Left lung (tissue), 10 donors: Measurements from ENCODE around the gene FPR1. TPM values are rescaled to one million over a fixed set of nuclear protein-coding genes. Genes with fewer than 3 reads are reported as not detected.

Experiments
- ATAC-seq: fragments of 200-7000 bp; cut with Tn5 transposase; one replicate; pipeline ENCODE4 v1.9.1; 2020; ENCODE audit warnings: moderate library complexity
- DNase-seq, 4 donors: peaks; one replicate each; pipeline ENCODE4 v3.0.0-alpha.2; 2013 to 2020
- H3K27ac ChIP-seq, 2 donors: fragments of 200-600 bp; sonication (generic) in 1 of 2; one replicate each; pipeline versions ENCODE4 v1.5.0 to v1.8.0; 2020 to 2021
- H3K27me3 ChIP-seq, 2 donors: fragments of 200-600 bp; sonication (generic) in 1 of 2; one replicate each; pipeline versions ENCODE4 v1.5.0 to v1.8.0; 2020 to 2021
- H3K36me3 ChIP-seq, 2 donors: fragments of 200-600 bp; sonication (generic) in 1 of 2; one replicate each; pipeline versions ENCODE4 v1.5.0 to v1.8.0; 2020 to 2021
- H3K4me1 ChIP-seq, 2 donors: fragments of 200-600 bp; one replicate each; pipeline ENCODE4 v1.8.0; 2021
- H3K4me3 ChIP-seq, 2 donors: fragments of 200-600 bp; sonication (generic) in 1 of 2; one replicate each; pipeline versions ENCODE4 v1.5.0 to v1.8.0; 2020 to 2021; ENCODE audit warnings: mild to moderate bottlenecking in 1 of 2
- H3K9me3 ChIP-seq, 2 donors: fragments of 200-600 bp; sonication (generic) in 1 of 2; one replicate each; pipeline versions ENCODE4 v1.5.0 to v1.8.0; 2020 to 2021
- CTCF ChIP-seq, 2 donors: fragments of 200-600 bp; sonication (generic) in 1 of 2; IDR thresholded peaks; one replicate each; pipeline versions ENCODE4 v1.5.0 to v1.8.0; 2021; ENCODE audit warnings: antibody characterized with exemption in 2 of 2
- intact Hi-C, 2 donors: fragments of 100-400 bp; cut with DNase I; formaldehyde crosslinking; loops; one replicate each; pipeline versions ENCODE4 v1.11.2 to v1.14.2; 2022
- polyA plus RNA-seq, 6 donors: library from polyadenylated mRNA; unstranded; fragments of 120-200 nt; gene quantifications; one replicate each; pipeline ENCODE4 v1.2.1, GENCODE V29; 2013; ENCODE audit not compliant: insufficient read length in 6 of 6
- total RNA-seq, 2 donors: library from RNA; stranded (reverse); fragmentation: NEBNext Ultra II Directional; extraction: Animal tissue kit (Norgen Biotek cat#: 25700); gene quantifications; one replicate each; pipeline ENCODE4 v1.2.1, GENCODE V29; 2021
- donor health status: DM: no; HTN: yes; CAD: no.
- donor health status: DM: no; HTN: no; CAD: no.

The FPR1 gene
- total and polyA plus RNA-seq, 8 donors, result 1.6 to 193 (median 2.2) TPM

- H3K27ac ChIP-seq, result peak overlapping the region in 1 of 2 donors; percentile 37
- no peak overlapping the region for H3K4me3 ChIP-seq
- H3K36me3 ChIP-seq, result peaks cover 0 to 13% of the 10 kb centered on the region in 2 donors
- H3K27me3 ChIP-seq, result peaks cover 0 to 17% of the 10 kb centered on the region in 2 donors
- ATAC-seq (no peak), DNase-seq (no peak)
- no peak for TF ChIP-seq CTCF (IDR thresholded peaks at IDR 0.05)
- peaks cover 0 to 75% of the 10 kb centered on the region in 2 donors for H3K4me1 ChIP-seq
- no peaks in the 10 kb centered on the region for H3K9me3 ChIP-seq
- intact Hi-C loops, result no loop called here
Measured at GRCh38 chr19:51737924-51738323, 13.8 kb downstream of the FPR1 start.

- intact Hi-C loops, result no loop called here
- H3K4me3 ChIP-seq, result no peak overlapping the region
- DNase-seq, result no peak
- peaks cover 0 to 8% of the 10 kb centered on the region in 2 donors for H3K36me3 ChIP-seq
- TF ChIP-seq CTCF (IDR thresholded peaks at IDR 0.05), result no peak
- no peak for ATAC-seq
- no peaks in the 10 kb centered on the region for H3K9me3 ChIP-seq
- H3K27ac ChIP-seq, result no peak overlapping the region
- H3K27me3 ChIP-seq, result peaks cover 0 to 18% of the 10 kb centered on the region in 2 donors
- H3K4me1 ChIP-seq, result peaks cover 0 to 70% of the 10 kb centered on the region in 2 donors
Measured at GRCh38 chr19:51737389-51737788, 14.3 kb downstream of the FPR1 start.

GRCh38 chr19:51735759-51736449 lies 15.8 kb downstream of the FPR1 start:
- intact Hi-C loops, result no loop called here
- H3K36me3 ChIP-seq, result no peaks in the 10 kb centered on the region
- peak overlapping the region in 1 of 2 donors; percentile 68 for H3K27ac ChIP-seq
- H3K4me3 ChIP-seq, result no peak overlapping the region
- H3K4me1 ChIP-seq, result peaks cover 0 to 57% of the 10 kb centered on the region in 2 donors
- peak; percentile 90 for ATAC-seq
- peaks cover 0 to 5% of the 10 kb centered on the region in 2 donors for H3K9me3 ChIP-seq
- DNase-seq, result peak in 2 of 4 donors; percentile 86 to 89
- TF ChIP-seq CTCF (IDR thresholded peaks at IDR 0.05), result no peak
- peaks cover 0 to 22% of the 10 kb centered on the region in 2 donors for H3K27me3 ChIP-seq

- no peak for TF ChIP-seq CTCF (IDR thresholded peaks at IDR 0.05)
- intact Hi-C loops, result no loop called here
- Histone ChIP-seq H3K36me3 (no peaks in the 10 kb centered on the region), H3K9me3 (peaks cover 0 to 9% of the 10 kb centered on the region in 2 donors), H3K4me3 (no peak overlapping the region), H3K4me1 (peaks cover 0 to 38% of the 10 kb centered on the region in 2 donors), H3K27ac (no peak overlapping the region), H3K27me3 (peaks cover 0 to 36% of the 10 kb centered on the region in 2 donors)
- no peak for DNase-seq
- no peak for ATAC-seq
Measured at GRCh38 chr19:51733742-51734522, 17.7 kb downstream of the FPR1 start.

- ATAC-seq (peak; percentile 14), DNase-seq (no peak)
- Histone ChIP-seq H3K4me1 (peaks cover 0 to 2% of the 10 kb centered on the region in 2 donors), H3K27ac (no peak overlapping the region), H3K4me3 (no peak overlapping the region), H3K9me3 (peaks cover 0 to 9% of the 10 kb centered on the region in 2 donors), H3K36me3 (no peaks in the 10 kb centered on the region), H3K27me3 (peaks cover 4 to 67% of the 10 kb centered on the region in 2 donors)
- no peak for TF ChIP-seq CTCF (IDR thresholded peaks at IDR 0.05)
- intact Hi-C loops, result no loop called here
Measured at GRCh38 chr19:51729781-51730180, 21.9 kb downstream of the FPR1 start.
